HG03378 (cell line): ENCODE data around the gene DRC3.
"Not testable (repeated sequence)": the region's sequence is repeated elsewhere in the genome, so short reads cannot be mapped to it uniquely, and the experiment has no call there.

Experiments used
- ATAC-seq: cut with Tn5 transposase; IDR thresholded peaks from one replicate; pipeline ENCODE4 v1.9.1; 2021; ENCODE audit warnings: mild to moderate bottlenecking, moderate library complexity; ENCODE audit not compliant: unreplicated experiment

DRC3 gene

GRCh38 chr17:17972126-17972951, at the start of gene DRC3, which contains the start of gene TOM1L2:
Gene DRC3 (plus strand): TSS chr17:17972862. CDS start chr17:17977599, 4,737 bp downstream.
Gene TOM1L2 (minus strand): TSS chr17:17972400. CDS start chr17:17972313, 87 bp downstream.
- peak; percentile 93 for ATAC-seq

GRCh38 chr17:17924131-17924856, 48.4 kb upstream of the DRC3 start:
- no peak for ATAC-seq

- no peak for ATAC-seq
These were observed 47.8 kb upstream of the DRC3 start for GRCh38 chr17:17924857-17925250.

GRCh38 chr17:17926036-17926435, 46.6 kb upstream of the DRC3 start:
- ATAC-seq, result no peak

- no peak for ATAC-seq
These were observed 45.7 kb upstream of the DRC3 start for GRCh38 chr17:17926840-17927449.

- no peak for ATAC-seq
These were observed 44.0 kb upstream of the DRC3 start for GRCh38 chr17:17928398-17929287.

GRCh38 chr17:17929655-17930380, 42.8 kb upstream of the DRC3 start:
- no peak for ATAC-seq

- ATAC-seq, result no peak
These were observed 42.0 kb upstream of the DRC3 start for GRCh38 chr17:17930674-17931073.

GRCh38 chr17:17931159-17931558, 41.5 kb upstream of the DRC3 start:
- no peak for ATAC-seq

GRCh38 chr17:17933775-17934174, 38.9 kb upstream of the DRC3 start:
- ATAC-seq, result no peak

GRCh38 chr17:17934214-17934613, 38.4 kb upstream of the DRC3 start:
- no peak for ATAC-seq

GRCh38 chr17:17934806-17935205, 37.9 kb upstream of the DRC3 start:
- ATAC-seq, result no peak

- no peak for ATAC-seq
These were observed 37.1 kb upstream of the DRC3 start for GRCh38 chr17:17935321-17936271.

GRCh38 chr17:17937201-17937853, 35.3 kb upstream of the DRC3 start:
- no peak for ATAC-seq

GRCh38 chr17:17937958-17938357, 34.7 kb upstream of the DRC3 start:
- no peak for ATAC-seq

GRCh38 chr17:17938388-17939107, 34.1 kb upstream of the DRC3 start:
- no peak for ATAC-seq

GRCh38 chr17:17939941-17940340, 32.7 kb upstream of the DRC3 start:
- not testable (repeated sequence) for ATAC-seq

- ATAC-seq, result no peak
These were observed 32.2 kb upstream of the DRC3 start for GRCh38 chr17:17940441-17940911.
